Esophagus mucosa (tissue), 1 donor: ENCODE measurements around the gene ADAM12. TPM values are rescaled to one million over a fixed set of nuclear protein-coding genes. Genes with fewer than 3 reads are reported as not detected.

Experiments used
- ATAC-seq: fragments of 200-7000 bp; cut with Tn5 transposase; one replicate; pipeline ENCODE4 v1.9.1; 2020
- total RNA-seq: library from RNA; stranded (reverse); gene quantifications from one replicate; pipeline ENCODE4 v1.2.4, GENCODE V29; 2023
- donor health status: DM: yes; HTN: yes; CAD: no.

ADAM12 gene
- total RNA-seq, 1 donor from 2014 or later = 0.64 TPM

- ATAC-seq = no peak
Observed at GRCh38 chr10:126314863-126315493, 73.3 kb downstream of the ADAM12 start.

GRCh38 chr10:126312167-126312566 is 76.1 kb downstream of the ADAM12 start:
- ATAC-seq = no peak

GRCh38 chr10:126309228-126309883 is 78.9 kb downstream of the ADAM12 start:
- no peak for ATAC-seq

- no peak for ATAC-seq
Observed at GRCh38 chr10:126302826-126303665, 85.2 kb downstream of the ADAM12 start.

- no peak for ATAC-seq
Observed at GRCh38 chr10:126302476-126302756, 85.9 kb downstream of the ADAM12 start.

- ATAC-seq = no peak
Observed at GRCh38 chr10:126301701-126302475, 86.4 kb downstream of the ADAM12 start.

- no peak for ATAC-seq
Observed at GRCh38 chr10:126294451-126294850, 93.8 kb downstream of the ADAM12 start.

GRCh38 chr10:126290232-126290631 is 98.0 kb downstream of the ADAM12 start:
- no peak for ATAC-seq

GRCh38 chr10:126288547-126289493 is 99.5 kb downstream of the ADAM12 start:
- ATAC-seq = no peak

GRCh38 chr10:126286256-126286780 is 102.0 kb downstream of the ADAM12 start:
- ATAC-seq = no peak

GRCh38 chr10:126283307-126283706 is 105.0 kb downstream of the ADAM12 start:
- ATAC-seq = no peak

GRCh38 chr10:126278851-126279250 is 109.4 kb downstream of the ADAM12 start:
- no peak for ATAC-seq

- ATAC-seq = no peak
Observed at GRCh38 chr10:126277181-126277580, 111.1 kb downstream of the ADAM12 start.

GRCh38 chr10:126272526-126272925 is 115.8 kb downstream of the ADAM12 start:
- ATAC-seq = no peak

GRCh38 chr10:126270111-126270510 is 118.2 kb downstream of the ADAM12 start:
- no peak for ATAC-seq

GRCh38 chr10:126268013-126268920 is 120.0 kb downstream of the ADAM12 start:
- no peak for ATAC-seq

- ATAC-seq = no peak
Observed at GRCh38 chr10:126264102-126265018, 123.9 kb downstream of the ADAM12 start.

GRCh38 chr10:126263006-126263676 is 125.1 kb downstream of the ADAM12 start:
- no peak for ATAC-seq
